Peyer's patch (tissue), 4 donors: ENCODE results near the gene POLD1. TPM values are rescaled to one million over a fixed set of nuclear protein-coding genes. Genes with fewer than 3 reads are reported as not detected.

Experiments used
- DNase-seq, 3 donors: peaks; one replicate each; pipeline ENCODE4 v3.0.0-alpha.2; 2017 to 2019
- H3K27ac ChIP-seq, 4 donors: fragments of 200-600 bp; sonication (generic); one replicate each; pipeline ENCODE4 v1.5.1; 2016 to 2019
- H3K27me3 ChIP-seq, 2 donors: fragments of 200-600 bp; sonication (generic); one replicate each; pipeline ENCODE4 v1.5.1; 2019
- H3K36me3 ChIP-seq, 3 donors: fragments of 200-600 bp; sonication (generic); one replicate each; pipeline ENCODE4 v1.5.1; 2016 to 2019
- H3K4me1 ChIP-seq, 4 donors: fragments of 200-600 bp; sonication (generic); one replicate each; pipeline ENCODE4 v1.5.1; 2016 to 2019
- H3K4me3 ChIP-seq, 4 donors: fragments of 200-600 bp; sonication (generic); 1 replicate in 3 of 4; 2 replicates in 1 of 4; pipeline ENCODE4 v1.5.1; 2016 to 2019; ENCODE audit warnings: mild to moderate bottlenecking in 1 of 4
- H3K9me3 ChIP-seq, 4 donors: fragments of 200-600 bp; sonication (generic); one replicate each; pipeline ENCODE4 v1.5.1; 2016 to 2019; ENCODE audit warnings: mild to moderate bottlenecking in 1 of 4
- POLR2A ChIP-seq, 2 donors: fragments of 450-650 bp; IDR thresholded peaks; one replicate each; pipeline ENCODE4 v1.5.1; 2017; ENCODE audit warnings: antibody characterized with exemption in 2 of 2, mild to moderate bottlenecking in 2 of 2, moderate library complexity in 2 of 2
- total RNA-seq, 4 donors: library from RNA; depleted of rRNA; stranded (reverse); fragments of >200 nt; gene quantifications; one replicate each; pipeline ENCODE4 v1.1.0, GENCODE V29; 2016
- TF ChIP-seq, protein P1 (sequence below), 6 experiments: fragments of 450-650 bp in 4 of 6; fragments of 200-600 bp in 2 of 6; sonication (generic) in 1 of 6; IDR thresholded peaks; one replicate each; pipeline ENCODE4 v1.5.1; 2017 to 2019; ENCODE audit warnings: antibody characterized with exemption in 6 of 6, mild to moderate bottlenecking in 3 of 6, moderate library complexity in 1 of 6

POLD1 gene
- total RNA-seq, 4 donors from 2014 or later: 14.9 to 90.0 (median 27.3) TPM

DNA sequence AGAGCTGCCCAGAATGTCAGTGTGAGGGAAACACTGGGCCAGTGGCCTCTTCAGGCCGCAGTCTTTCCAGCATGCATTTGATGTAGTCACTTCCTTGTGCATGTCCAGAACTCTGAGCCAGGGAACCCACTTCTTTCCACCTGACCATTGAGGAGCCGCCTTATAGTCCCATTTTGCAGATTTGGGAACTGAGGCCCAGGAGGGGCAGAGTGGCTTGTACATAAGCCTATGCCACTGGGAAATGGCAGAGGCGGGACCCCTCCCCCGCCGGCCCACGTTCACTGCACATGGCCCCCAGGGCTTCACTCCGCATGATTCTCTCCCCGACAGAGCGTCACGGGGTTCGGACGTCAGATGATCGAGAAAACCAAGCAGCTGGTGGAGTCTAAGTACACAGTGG is 28.9 kb downstream of the POLD1 start:
- no peaks in the 10 kb centered on the region for H3K36me3 ChIP-seq
- TF ChIP-seq POLR2A (IDR thresholded peaks at IDR 0.05): no peak
- TF ChIP-seq, protein P1, sequence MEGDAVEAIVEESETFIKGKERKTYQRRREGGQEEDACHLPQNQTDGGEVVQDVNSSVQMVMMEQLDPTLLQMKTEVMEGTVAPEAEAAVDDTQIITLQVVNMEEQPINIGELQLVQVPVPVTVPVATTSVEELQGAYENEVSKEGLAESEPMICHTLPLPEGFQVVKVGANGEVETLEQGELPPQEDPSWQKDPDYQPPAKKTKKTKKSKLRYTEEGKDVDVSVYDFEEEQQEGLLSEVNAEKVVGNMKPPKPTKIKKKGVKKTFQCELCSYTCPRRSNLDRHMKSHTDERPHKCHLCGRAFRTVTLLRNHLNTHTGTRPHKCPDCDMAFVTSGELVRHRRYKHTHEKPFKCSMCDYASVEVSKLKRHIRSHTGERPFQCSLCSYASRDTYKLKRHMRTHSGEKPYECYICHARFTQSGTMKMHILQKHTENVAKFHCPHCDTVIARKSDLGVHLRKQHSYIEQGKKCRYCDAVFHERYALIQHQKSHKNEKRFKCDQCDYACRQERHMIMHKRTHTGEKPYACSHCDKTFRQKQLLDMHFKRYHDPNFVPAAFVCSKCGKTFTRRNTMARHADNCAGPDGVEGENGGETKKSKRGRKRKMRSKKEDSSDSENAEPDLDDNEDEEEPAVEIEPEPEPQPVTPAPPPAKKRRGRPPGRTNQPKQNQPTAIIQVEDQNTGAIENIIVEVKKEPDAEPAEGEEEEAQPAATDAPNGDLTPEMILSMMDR (IDR thresholded peaks at IDR 0.05): no peak
- DNase-seq: no peak

DNA sequence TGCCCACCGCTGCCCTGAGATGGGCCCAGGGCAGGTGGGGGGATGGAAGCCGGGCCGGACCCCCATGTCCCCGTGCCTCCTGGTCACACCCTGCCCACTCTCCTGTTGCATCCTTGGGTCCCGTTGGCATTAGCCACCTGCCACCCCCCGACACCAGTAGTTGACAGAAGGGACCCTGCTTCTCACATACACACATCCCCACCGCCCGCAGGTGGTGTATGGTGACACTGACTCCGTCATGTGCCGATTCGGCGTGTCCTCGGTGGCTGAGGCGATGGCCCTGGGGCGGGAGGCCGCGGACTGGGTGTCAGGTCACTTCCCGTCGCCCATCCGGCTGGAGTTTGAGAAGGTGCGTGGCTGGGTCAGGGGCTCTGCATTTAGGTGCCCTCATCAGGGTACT is 29.4 kb downstream of the POLD1 start:
- no peaks in the 10 kb centered on the region for H3K36me3 ChIP-seq
- DNase-seq: no peak
- H3K27ac ChIP-seq: no peak overlapping the region
- H3K9me3 ChIP-seq: no peaks in the 10 kb centered on the region
- H3K27me3 ChIP-seq: peaks cover 0 to 5% of the 10 kb centered on the region in 2 donors
- H3K4me1 ChIP-seq: peaks cover 6 to 22% (median 14%) of the 10 kb centered on the region in 4 donors
- no peak for TF ChIP-seq POLR2A (IDR thresholded peaks at IDR 0.05)
- TF ChIP-seq, protein P1 (IDR thresholded peaks at IDR 0.05): no peak
- H3K4me3 ChIP-seq: no peak overlapping the region

More for the DNA sequence above, 28.9 kb downstream of the POLD1 start:
- Histone ChIP-seq H3K4me1 (peaks cover 6 to 22% (median 14%) of the 10 kb centered on the region in 4 donors), H3K4me3 (no peak overlapping the region), H3K9me3 (no peaks in the 10 kb centered on the region), H3K27me3 (peaks cover 0 to 3% of the 10 kb centered on the region in 2 donors), H3K27ac (no peak overlapping the region)

DNA sequence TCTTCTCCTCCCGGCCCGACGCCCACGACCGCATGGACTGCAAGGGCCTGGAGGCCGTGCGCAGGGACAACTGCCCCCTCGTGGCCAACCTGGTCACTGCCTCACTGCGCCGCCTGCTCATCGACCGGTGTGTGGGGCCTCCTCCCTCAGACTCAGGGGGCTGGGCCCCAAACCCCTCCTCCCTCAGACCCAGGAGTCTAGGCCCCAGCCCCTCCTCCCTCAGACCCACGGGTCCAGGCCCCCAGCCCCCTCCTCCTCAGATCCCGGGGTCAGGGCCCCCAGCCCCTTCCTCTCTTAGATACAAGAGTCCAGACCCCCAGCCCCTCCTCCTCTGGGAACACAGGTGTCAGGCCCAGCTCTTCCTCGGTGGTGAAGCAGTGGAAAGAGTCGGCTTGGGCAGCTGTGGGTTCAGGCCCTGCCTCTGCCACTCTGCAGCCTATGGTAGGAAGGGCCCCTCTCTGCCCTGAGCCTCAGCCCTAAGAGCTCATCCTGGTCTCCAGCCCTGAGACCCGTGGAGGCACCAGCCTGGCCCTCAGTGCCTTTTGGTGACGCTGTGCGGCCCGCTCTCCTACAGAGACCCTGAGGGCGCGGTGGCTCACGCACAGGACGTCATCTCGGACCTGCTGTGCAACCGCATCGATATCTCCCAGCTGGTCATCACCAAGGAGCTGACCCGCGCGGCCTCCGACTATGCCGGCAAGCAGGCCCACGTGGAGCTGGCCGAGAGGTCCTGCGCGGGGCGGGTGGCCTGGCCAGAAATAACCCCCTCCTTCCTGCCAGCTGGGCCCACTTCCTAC is 30.9 kb downstream of the POLD1 start:
- H3K27ac ChIP-seq: peak overlapping the region; percentile 0 to 88 (median 48)
- no peaks in the 10 kb centered on the region for H3K36me3 ChIP-seq
- peaks cover 6 to 22% (median 13%) of the 10 kb centered on the region in 4 donors for H3K4me1 ChIP-seq
- H3K27me3 ChIP-seq: peaks cover 0 to 8% of the 10 kb centered on the region in 2 donors
- no peaks in the 10 kb centered on the region for H3K9me3 ChIP-seq
- peak overlapping the region in 1 of 4 donors; percentile 22 for H3K4me3 ChIP-seq
- DNase-seq: peak; percentile 84 to 92 (median 86)
- TF ChIP-seq, protein P1 (IDR thresholded peaks at IDR 0.05): peak; percentile 78 to 93 (median 84)
- TF ChIP-seq POLR2A (IDR thresholded peaks at IDR 0.05): no peak

DNA sequence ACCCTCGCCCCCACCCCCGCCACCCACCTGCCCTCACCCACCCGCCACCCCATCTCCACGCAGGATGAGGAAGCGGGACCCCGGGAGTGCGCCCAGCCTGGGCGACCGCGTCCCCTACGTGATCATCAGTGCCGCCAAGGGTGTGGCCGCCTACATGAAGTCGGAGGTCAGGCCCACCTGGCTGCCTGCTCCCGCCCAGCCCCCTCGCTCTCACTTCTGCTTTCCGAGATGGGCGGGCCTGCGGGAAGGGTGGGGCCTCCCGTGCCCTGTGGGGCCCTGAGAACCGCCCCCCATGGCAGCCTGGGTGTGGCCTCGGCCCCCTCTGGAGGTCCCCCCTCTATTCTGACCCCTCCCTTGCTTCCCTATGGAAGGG is 31.5 kb downstream of the POLD1 start:
- DNase-seq: peak in 2 of 3 donors; percentile 94
- Histone ChIP-seq H3K36me3 (no peaks in the 10 kb centered on the region), H3K27me3 (peaks cover 0 to 8% of the 10 kb centered on the region in 2 donors), H3K27ac (peak overlapping the region in 3 of 4 donors; percentile 16 to 88 (median 80)), H3K4me1 (peaks cover 4 to 22% (median 11%) of the 10 kb centered on the region in 4 donors), H3K9me3 (no peaks in the 10 kb centered on the region), H3K4me3 (peak overlapping the region in 1 of 4 donors; percentile 22)
- no peak for TF ChIP-seq POLR2A (IDR thresholded peaks at IDR 0.05)
- TF ChIP-seq, protein P1 (IDR thresholded peaks at IDR 0.05): no peak

DNA sequence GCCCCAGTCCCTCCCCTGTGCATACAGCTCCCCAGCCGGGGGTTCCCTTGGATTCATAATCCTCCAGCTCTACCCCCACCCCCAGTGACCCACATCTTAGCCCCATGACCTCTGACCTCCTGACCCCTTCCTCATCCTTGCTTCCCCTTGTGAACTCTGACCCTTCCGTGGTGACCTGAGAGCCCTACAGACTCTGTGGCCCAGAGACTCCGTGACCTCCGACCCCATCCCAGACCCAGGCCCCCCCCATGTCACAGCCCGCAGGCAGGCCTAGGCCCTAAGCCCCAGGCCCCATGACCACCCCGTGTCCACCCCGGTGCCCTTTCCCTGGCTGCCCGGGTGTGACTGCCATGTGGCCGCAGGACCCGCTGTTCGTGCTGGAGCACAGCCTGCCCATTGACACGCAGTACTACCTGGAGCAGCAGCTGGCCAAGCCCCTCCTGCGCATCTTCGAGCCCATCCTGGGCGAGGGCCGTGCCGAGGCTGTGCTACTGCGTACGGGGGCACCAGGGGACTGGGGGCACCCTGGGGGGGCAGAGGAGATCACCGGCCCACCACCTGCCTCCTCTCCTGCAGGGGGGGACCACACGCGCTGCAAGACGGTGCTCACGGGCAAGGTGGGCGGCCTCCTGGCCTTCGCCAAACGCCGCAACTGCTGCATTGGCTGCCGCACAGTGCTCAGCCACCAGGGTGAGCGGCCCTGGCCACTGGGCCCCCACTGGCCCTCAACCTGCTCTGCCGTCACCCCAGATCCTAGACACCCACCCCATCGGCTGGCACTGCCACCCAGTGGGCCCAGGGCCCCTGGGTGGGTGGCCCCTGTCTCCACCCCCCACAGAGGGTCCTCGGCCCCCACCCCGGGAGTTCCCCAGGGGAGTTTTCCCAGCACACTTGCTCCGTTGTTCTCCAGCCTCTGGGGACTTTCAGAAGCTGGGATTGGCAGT is 32.2 kb downstream of the POLD1 start:
- Histone ChIP-seq H3K4me1 (peaks cover 3 to 22% (median 9%) of the 10 kb centered on the region in 4 donors), H3K9me3 (no peaks in the 10 kb centered on the region), H3K27ac (peak overlapping the region in 2 of 4 donors; percentile 80 to 88), H3K36me3 (no peaks in the 10 kb centered on the region), H3K4me3 (no peak overlapping the region), H3K27me3 (peaks cover 0 to 8% of the 10 kb centered on the region in 2 donors)
- TF ChIP-seq POLR2A (IDR thresholded peaks at IDR 0.05): no peak
- TF ChIP-seq, protein P1 (IDR thresholded peaks at IDR 0.05): no peak
- DNase-seq: no peak
